GM12892 (cell line): ENCODE data around the gene GOLGA3.

ENCODE experiments used
- POLR2A ChIP-seq: IDR thresholded peaks from 2 replicates; pipeline ENCODE4 v1.6.1; 2011; ENCODE audit warnings: low read depth, low read length, control low read depth
- POLR2AphosphoS5 ChIP-seq: IDR thresholded peaks from 2 replicates; pipeline ENCODE4 v1.6.1; 2011; ENCODE audit warnings: low read depth, low read length, control low read depth
- TAF1 ChIP-seq: IDR thresholded peaks from 2 replicates; pipeline ENCODE4 v1.6.1; 2011; ENCODE audit warnings: low read depth, mild to moderate bottlenecking, control low read depth, low read length, borderline replicate concordance

- no peak for TF ChIP-seq POLR2A
- no peak for TF ChIP-seq POLR2AphosphoS5
- no peak for TF ChIP-seq TAF1
These were observed 40.9 kb upstream of the GOLGA3 start for GRCh38 chr12:132869551-132869950.
